GM21381 (cell line): Measurements from ENCODE around the gene ZSCAN5B.
"Not testable (repeated sequence)": the region's sequence is repeated elsewhere in the genome, so short reads cannot be mapped to it uniquely, and the experiment has no call there.

Source experiments
- ATAC-seq: cut with Tn5 transposase; IDR thresholded peaks from one replicate; pipeline ENCODE4 v1.9.1; 2021; ENCODE audit warnings: mild to moderate bottlenecking, moderate library complexity; ENCODE audit not compliant: unreplicated experiment

Gene ZSCAN5B

GRCh38 chr19:56176310-56176709 lies 21.3 kb downstream of the ZSCAN5B start:
- not testable (repeated sequence) for ATAC-seq

GRCh38 chr19:56175861-56176307 lies 21.7 kb downstream of the ZSCAN5B start, which contains the start of gene GALP:
Gene GALP, plus strand, starts transcription at chr19:56176008. Its CDS starts 1,101 bp downstream, at chr19:56177109.
- not testable (repeated sequence) for ATAC-seq

GRCh38 chr19:56174550-56174949 lies 23.0 kb downstream of the ZSCAN5B start:
- no peak for ATAC-seq

- ATAC-seq: no peak
Observed at GRCh38 chr19:56174086-56174485, 23.5 kb downstream of the ZSCAN5B start.

GRCh38 chr19:56170261-56170660 lies 27.3 kb downstream of the ZSCAN5B start:
- ATAC-seq: no peak

GRCh38 chr19:56167064-56167578 lies 30.5 kb downstream of the ZSCAN5B start:
- ATAC-seq: no peak

GRCh38 chr19:56163097-56163496 lies 34.5 kb downstream of the ZSCAN5B start:
- ATAC-seq: no peak

GRCh38 chr19:56162258-56162657 lies 35.3 kb downstream of the ZSCAN5B start:
- ATAC-seq: no peak

GRCh38 chr19:56161534-56161933 lies 36.0 kb downstream of the ZSCAN5B start:
- ATAC-seq: no peak

GRCh38 chr19:56159622-56160271 lies 37.8 kb downstream of the ZSCAN5B start:
- ATAC-seq: no peak

GRCh38 chr19:56159009-56159559 lies 38.5 kb downstream of the ZSCAN5B start:
- no peak for ATAC-seq

- ATAC-seq: no peak
Observed at GRCh38 chr19:56158170-56158757, 39.3 kb downstream of the ZSCAN5B start.

- ATAC-seq: no peak
Observed at GRCh38 chr19:56156768-56157167, 40.8 kb downstream of the ZSCAN5B start.

- ATAC-seq: no peak
Observed at GRCh38 chr19:56155124-56155687, 42.4 kb downstream of the ZSCAN5B start.

GRCh38 chr19:56153507-56153906 lies 44.1 kb downstream of the ZSCAN5B start:
- no peak for ATAC-seq

GRCh38 chr19:56152644-56153043 lies 44.9 kb downstream of the ZSCAN5B start:
- no peak for ATAC-seq

GRCh38 chr19:56150358-56150757 lies 47.2 kb downstream of the ZSCAN5B start:
- ATAC-seq: no peak

GRCh38 chr19:56149656-56150038 lies 47.9 kb downstream of the ZSCAN5B start:
- no peak for ATAC-seq

- ATAC-seq: not testable (repeated sequence)
Observed at GRCh38 chr19:56148955-56149655, 48.5 kb downstream of the ZSCAN5B start.

GRCh38 chr19:56148096-56148495 lies 49.5 kb downstream of the ZSCAN5B start:
- ATAC-seq: no peak

- no peak for ATAC-seq
Observed at GRCh38 chr19:56147307-56147706, 50.3 kb downstream of the ZSCAN5B start.
